ENCODE measurements around the gene ZNG1A. TPM values are rescaled to one million over a fixed set of nuclear protein-coding genes. Genes with fewer than 3 reads are reported as not detected.
"Not testable (repeated sequence)": the region's sequence is repeated elsewhere in the genome, so short reads cannot be mapped to it uniquely, and the experiment has no call there.

Gene ZNG1A
- total RNA-seq, 1 donor from 2014 or later, result 29.3 TPM

DNA sequence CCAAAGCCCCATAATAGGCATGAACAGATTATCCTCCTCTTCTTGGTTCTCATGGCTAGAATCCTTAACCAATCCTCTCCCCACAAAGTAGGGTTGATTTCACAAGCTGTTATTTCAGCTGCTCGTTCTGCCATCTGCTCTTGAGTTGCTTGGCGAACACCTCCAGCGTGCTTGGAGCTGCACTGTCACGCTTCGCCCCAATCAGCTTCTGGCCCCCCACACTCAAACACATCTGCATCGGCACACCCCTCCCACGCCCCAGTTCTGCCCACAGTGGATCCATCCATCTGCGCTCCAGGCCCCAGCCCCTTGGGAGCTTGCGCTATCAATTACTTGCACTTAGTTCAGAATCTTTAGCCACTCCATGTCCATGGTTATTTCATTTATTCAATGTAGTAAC lies 78.4 kb downstream of the ZNG1A start:
- not testable (repeated sequence) for FAIRE-seq; DNase-seq (ENCODE audit: low spot score in 2 of 2)

DNA sequence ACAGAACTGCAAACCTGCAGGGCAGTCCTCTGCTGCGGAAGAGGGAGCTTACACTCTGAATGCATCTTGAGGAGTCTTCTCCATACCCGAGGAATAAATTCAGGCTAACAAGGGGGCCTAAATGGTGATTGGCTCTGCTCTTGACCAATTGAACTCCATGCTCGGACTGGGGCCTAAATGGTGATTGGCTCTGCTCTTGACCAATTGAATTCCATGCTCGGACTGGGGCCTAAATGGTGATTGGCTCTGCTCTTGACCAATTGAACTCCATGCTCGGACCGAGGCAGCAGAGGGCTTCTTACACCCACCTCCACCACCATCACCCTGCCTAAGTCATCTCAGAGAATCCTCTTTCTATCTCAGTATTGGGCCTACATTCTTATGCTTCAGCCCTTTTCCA lies 79.0 kb downstream of the ZNG1A start:
- not testable (repeated sequence) for FAIRE-seq; DNase-seq (ENCODE audit: low spot score in 2 of 2)

DNA sequence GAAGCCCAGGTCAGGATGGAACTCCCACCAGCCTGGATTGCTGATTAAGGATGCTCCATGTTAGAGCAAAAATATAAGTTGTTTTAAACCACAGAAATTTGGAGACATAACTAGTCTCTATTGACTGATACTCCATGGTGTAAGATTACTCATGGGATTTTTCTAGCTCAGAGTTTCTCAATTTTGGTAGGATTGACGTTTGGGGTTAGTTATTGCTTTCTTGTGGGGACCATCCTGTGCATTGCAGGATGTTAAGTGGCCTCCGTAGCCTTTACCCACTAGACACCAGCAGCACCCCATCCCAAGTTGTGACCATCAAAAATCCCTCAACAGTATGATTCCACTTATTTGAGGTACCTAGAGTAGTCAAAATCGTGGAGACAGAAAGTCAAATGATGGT lies 80.1 kb downstream of the ZNG1A start:
- not testable (repeated sequence) for FAIRE-seq; DNase-seq (ENCODE audit: low spot score in 2 of 2)

DNA sequence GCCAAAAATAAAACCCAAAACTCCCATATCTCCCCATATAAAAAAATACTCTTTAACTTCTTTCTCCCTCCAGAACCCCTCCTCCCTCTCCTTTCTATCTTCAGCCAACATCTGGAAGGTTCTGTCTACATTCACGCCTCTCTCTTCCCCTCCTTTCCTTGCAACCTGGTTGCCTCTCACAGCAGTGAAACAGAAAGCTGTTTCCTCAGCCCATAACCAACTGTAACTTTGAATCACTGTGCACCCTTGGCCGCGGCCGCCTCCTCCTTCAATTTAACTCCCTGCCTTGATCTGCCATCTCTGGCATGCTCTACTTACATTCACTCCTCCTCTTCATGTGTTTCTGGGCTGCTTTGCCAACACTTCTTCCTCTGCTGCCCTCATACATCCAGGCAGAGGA lies 83.9 kb downstream of the ZNG1A start:
- FAIRE-seq; DNase-seq (ENCODE audit: low spot score in 2 of 2): not testable (repeated sequence)

DNA sequence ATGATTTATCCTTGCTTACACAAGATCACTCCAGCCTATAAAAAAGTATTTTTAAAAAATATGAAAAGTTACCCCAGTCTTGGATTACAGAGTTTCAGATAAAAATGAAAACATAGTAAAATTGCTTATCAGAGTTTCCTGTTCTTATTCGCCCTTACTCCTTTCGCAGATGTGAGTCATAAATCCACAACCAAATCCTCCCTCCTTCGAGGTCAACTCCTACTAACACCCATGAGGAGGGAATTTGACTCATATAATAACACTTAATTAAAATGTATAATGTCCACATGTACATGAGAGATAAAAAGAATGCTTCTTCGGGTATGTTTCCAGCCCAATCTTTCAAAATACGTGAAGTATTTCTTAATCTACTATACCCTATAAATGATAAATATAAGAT lies 84.5 kb downstream of the ZNG1A start:
- FAIRE-seq; DNase-seq (ENCODE audit: low spot score in 2 of 2): not testable (repeated sequence)

DNA sequence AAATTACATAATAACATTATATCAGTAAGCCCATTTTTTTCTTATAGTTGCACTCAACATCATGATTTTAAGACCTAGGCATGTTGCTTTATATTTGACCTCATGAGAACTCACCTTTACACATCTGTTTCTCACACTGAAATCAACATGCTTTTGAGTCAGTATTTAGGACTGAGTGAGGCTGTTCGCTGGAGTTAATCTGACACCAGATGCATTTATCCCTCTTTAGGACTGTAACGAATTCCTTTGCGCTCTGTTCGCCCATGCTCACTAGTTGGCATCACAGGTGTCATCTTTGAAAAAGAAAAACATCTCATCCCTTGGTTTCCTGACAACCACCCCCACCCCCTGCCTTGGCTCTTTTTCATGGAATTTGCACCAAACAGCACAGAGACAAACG lies 84.9 kb downstream of the ZNG1A start:
- not testable (repeated sequence) for DNase-seq (ENCODE audit: low spot score in 2 of 2); FAIRE-seq

DNA sequence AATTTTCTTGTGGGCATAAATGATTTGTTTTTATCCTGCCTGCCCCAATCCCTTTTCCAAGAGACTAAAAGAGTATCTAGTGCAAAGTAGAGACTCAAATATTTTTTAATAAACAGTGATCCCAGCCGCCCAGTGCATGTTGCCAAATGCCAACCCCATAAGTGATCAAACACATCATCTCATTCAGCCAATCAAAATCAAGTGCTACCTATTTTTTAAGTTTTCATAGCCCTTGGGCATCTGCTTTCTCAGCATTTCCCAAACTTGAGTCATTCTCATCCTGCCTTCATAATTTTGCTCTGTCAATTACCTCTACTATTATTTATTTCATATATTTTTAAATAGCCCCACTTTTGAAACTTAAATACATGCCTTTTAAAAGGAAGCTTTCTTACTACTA lies 88.0 kb downstream of the ZNG1A start:
- FAIRE-seq; DNase-seq (ENCODE audit: low spot score in 2 of 2): not testable (repeated sequence)

DNA sequence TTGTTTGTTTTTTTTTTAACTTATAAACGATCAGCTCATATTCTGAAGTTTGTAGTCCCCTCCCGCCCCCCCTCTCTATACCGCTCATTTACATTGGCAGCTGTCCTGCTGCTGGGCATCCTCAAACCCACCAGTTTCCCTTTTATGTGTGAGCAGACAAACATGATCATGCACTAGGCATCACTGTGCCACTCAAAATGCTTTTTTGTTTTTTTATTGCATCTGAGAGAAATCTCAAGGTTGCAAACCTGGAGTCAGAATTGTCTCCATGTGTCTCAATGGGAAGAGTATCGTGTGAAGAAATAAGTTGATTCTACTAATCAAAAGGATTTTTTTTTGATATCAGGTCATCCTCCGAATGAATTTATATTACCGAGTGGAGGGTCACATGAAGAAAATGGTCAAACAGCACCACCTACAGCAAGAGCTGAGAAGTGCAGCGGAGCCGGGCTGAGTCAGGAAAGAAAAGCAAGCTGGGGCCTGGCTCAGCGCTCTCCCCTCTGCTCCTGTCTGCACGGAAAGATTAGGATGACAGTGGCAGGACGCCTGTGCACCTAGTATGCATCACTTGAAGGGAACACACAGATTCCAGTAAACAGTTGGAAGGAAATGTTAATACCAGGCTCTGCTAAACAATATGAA lies 90.3 kb downstream of the ZNG1A start:
- FAIRE-seq; DNase-seq (ENCODE audit: low spot score in 2 of 2): not testable (repeated sequence)

DNA sequence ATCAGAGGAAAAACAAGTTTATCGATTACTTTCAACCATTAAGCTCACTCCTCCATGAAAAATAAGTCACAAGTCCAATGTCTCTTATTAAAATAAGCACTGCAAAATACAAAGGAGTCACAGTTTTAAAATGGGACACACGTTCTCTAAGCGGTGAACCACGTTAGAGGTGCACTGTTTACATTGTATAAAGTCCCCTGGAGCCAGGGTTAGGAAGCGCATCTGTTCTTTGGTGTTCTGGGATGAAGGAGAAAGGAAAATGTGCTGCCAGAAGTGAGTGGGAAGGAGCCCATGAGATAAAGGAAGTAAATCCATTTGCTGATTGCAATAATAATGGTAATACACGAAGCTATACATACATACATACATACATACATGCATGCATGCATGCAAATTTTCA lies 91.0 kb downstream of the ZNG1A start:
- FAIRE-seq, result not testable (repeated sequence)

DNA sequence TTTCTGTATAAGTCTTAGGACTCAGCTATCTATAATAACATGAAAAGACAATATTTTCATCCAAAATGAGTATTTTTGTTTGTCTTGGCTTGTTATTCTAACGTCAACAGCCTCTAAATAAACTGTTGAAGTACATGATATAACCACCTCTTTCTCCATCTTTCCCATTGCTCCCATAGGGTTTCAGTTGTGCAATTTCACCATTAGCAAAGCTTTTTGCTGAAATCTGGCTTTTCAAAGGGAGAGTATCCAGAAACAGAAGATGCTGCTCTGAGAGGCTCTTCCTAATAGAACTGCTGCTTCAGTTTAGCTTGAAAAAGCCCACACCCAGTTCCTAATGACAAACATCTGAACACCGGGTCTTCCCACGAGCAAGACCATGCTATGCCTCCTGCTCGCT lies 91.8 kb downstream of the ZNG1A start:
- FAIRE-seq; DNase-seq (ENCODE audit: low spot score in 2 of 2): not testable (repeated sequence)

More for the DNA sequence above, 91.0 kb downstream of the ZNG1A start:
- not testable (repeated sequence) for DNase-seq (ENCODE audit: low spot score in 2 of 2)

DNA sequence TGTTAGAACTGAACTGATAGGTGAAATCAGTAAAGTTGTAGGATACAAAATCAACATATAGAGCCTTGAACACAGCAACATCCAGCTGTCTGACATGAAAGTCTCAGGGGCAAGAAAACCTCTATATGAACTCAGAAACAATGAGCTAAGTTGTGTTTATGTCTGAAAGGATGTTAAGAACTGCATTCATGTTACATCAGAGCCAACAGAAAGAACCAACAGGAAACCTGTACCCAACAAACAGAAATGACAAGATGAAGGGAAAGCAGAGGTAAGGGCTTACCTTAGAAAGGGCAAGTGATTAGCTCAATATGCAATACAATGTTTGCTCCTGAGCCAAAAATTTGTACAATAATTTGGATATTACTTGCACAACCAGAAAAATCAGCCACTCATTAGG lies 92.2 kb downstream of the ZNG1A start:
- not testable (repeated sequence) for FAIRE-seq

DNA sequence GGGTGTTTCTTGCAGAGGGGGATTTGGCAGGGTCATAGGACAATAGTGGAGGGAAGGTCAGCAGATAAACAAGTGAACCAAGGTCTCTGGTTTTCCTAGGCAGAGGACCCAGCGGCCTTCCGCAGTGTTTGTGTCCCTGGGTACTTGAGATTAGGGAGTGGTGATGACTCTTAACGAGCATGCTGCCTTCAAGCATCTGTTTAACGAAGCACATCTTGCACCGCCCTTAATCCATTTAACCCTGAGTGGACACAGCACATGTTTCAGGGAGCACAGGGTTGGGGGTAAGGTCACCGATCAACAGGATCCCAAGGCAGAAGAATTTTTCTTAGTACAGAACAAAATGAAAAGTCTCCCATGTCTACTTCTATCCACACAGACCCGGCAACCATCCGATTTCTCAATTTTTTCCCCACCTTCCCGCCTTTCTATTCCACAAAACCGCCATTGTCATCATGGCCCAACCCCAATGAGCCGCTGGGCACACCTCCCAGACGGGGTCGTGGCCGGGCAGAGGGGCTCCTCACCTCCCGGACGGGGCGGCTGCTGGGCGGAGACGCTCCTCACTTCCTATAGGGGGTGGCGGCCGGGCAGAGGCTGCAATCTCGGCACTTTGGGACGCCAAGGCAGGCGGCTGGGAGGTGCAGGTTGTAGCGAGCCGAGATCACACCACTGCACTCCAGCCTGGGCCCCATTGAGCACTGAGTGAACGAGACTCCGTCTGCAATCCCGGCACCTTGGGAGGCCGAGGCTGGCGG lies 95.7 kb downstream of the ZNG1A start:
- not testable (repeated sequence) for FAIRE-seq; DNase-seq (ENCODE audit: low spot score in 2 of 2)

More for the DNA sequence above, 92.2 kb downstream of the ZNG1A start:
- not testable (repeated sequence) for DNase-seq (ENCODE audit: low spot score in 2 of 2)

DNA sequence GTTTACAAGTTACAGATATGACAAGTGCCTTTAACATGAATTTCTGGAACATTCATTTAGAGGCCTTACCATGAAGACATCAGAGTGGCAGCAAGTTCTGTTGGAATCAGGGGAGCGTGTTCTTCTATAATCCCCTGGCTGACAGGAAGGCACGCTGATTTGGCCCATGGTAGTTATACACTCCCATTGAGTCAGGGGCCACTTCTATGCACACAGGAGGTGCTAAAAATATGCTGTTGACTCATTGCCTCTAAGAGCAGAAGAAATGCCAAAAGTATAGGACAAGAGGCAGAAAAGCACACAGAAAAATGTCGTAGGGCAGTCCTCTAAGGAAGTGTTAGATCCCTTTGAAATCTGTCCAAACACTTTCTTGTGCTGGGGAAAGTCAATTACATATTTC lies 100.5 kb downstream of the ZNG1A start:
- not testable (repeated sequence) for FAIRE-seq

DNA sequence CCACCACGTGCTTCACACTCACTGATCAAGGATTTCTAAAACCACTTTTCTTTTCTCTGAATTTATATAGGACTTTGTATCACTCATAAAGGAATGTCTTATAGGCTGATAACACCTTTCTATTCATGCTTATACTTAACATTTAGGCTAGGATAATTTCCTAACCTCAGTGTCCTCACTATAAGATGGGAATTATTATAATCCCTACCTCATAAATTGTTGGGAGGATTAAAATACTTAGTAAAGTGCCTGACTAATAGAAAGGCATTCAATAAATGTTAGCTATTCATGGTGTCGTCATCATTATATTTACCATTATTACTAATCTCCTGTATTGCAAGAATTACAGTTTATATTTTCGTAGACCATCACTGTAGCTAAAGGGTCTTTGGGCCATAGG lies 102.5 kb downstream of the ZNG1A start:
- DNase-seq (ENCODE audit: low spot score in 2 of 2); FAIRE-seq: not testable (repeated sequence)

More for the DNA sequence above, 100.5 kb downstream of the ZNG1A start:
- not testable (repeated sequence) for DNase-seq (ENCODE audit: low spot score in 2 of 2)

DNA sequence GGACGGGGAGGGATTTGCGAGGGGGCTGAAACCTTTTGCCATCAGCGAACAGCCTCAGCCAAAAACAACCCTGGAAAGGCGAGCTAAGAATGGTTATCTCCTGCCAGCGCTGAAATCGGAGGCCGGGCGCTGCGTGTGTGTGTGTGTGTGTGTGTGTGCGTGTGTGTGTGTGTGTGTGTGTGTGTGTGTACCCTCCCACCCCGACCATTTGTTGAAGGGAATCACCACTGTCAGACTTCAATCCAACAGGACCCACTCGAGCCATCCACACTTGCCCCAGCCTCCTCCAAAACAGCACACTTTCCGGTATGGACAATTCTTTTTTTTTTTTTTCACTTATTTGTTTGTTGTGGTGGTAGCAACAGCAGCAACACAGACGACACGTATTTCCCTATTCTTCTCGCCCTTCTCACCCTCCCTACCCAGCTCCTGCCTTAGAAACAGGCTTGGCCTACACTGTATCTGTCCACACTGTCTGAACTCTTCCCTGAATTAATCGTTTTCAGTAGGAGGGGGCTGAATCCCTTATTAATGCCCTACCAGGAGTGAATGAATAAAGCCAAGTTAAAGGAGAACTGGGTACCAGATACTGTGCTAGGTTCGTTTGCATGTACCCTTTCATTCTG lies 104.8 kb downstream of the ZNG1A start:
- not testable (repeated sequence) for FAIRE-seq; DNase-seq (ENCODE audit: low spot score in 2 of 2)

DNA sequence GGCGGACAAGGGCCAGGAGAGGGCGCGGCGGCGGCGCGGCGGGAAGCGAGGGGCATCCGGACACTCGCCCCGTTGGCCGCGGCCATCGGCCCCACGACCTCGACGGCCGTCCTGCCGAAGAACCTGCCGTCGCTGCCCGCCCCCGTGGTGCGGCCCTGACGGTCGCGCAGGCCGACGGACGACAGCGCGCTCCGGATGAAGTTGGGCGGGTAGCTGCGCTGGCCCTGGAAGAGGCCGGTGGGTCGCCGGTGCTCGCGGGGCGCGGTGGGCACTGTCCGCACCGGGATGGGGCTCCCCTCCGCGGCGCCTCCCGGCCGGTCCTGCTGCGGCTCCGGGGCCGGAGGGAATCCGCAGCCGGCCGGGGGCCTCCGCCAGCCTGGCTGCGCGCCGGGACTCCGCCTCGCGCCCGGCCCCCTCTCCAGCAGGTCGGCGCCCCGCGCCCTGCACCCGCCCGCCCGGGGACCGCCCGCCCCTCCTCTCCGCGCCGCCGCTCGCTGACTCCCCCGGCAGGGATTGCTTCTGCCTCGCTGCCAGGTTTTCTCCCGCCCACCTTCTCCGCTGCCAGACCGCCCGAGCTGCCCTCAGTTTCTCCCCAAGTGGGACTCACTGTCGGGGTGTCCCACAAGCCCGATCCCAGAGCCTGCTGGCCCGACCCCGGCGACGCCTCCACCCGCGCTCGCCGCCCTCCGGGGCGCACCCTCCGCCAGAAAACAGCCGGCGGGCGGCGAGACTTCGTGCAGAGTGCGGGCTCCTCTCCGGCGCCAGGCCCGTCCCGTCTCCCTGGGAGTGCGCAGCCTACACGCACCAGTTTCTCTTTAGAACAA lies 105.6 kb downstream of the ZNG1A start:
- not testable (repeated sequence) for FAIRE-seq
- peak; percentile 17 to 29 for DNase-seq (ENCODE audit: low spot score in 2 of 2)
